Lower leg skin (tissue), 4 donors: ENCODE results near the gene DNAH6. TPM values are rescaled to one million over a fixed set of nuclear protein-coding genes. Genes with fewer than 3 reads are reported as not detected.

Source experiments
- DNase-seq, 2 donors: peaks; one replicate each; pipeline ENCODE4 v3.0.0-alpha.2; 2019; ENCODE audit warnings: low spot score in 2 of 2
- H3K4me3 ChIP-seq: fragments of 200-600 bp; sonication (generic); 2 replicates; pipeline ENCODE4 v1.5.1; 2017; ENCODE audit warnings: mild to moderate bottlenecking, low read depth; ENCODE audit not compliant: poor library complexity, severe bottlenecking
- CTCF ChIP-seq, 3 donors: fragments of 450-650 bp; IDR thresholded peaks; one replicate each; pipeline ENCODE4 v1.5.1; 2016; ENCODE audit warnings: antibody characterized with exemption in 3 of 3, mild to moderate bottlenecking in 3 of 3, moderate library complexity in 2 of 3
- POLR2A ChIP-seq, 2 donors: fragments of 450-650 bp; IDR thresholded peaks; one replicate each; pipeline ENCODE4 v1.6.1; 2016 to 2017; ENCODE audit warnings: antibody characterized with exemption in 2 of 2, mild to moderate bottlenecking in 1 of 2, moderate library complexity in 1 of 2
- WGBS, 2 donors: methylation state at CpG; one replicate each; pipeline ENCODE4 v1.1.5; 2018; 5-methylcytosine and 5-hydroxymethylcytosine counted together
- intact Hi-C: fragments of 100-400 bp; cut with DNase I; formaldehyde crosslinking; loops from one replicate; pipeline ENCODE4 v1.15.0; 2023; ENCODE audit warnings: low total_unique reads
- total RNA-seq, 4 donors: library from RNA; depleted of rRNA; stranded (reverse); fragments of >200 nt; gene quantifications; one replicate each; pipeline ENCODE4 v1.1.0, GENCODE V29; 2016

DNAH6 gene
- total RNA-seq, 4 donors from 2014 or later = 0.02 to 0.72 (median 0.25) TPM

GRCh38 chr2:84636080-84636971 lies 120.0 kb downstream of the DNAH6 start:
- no peak for DNase-seq
- TF ChIP-seq CTCF (IDR thresholded peaks at IDR 0.05) (no peak), POLR2A (IDR thresholded peaks at IDR 0.05) (no peak)
- no peak overlapping the region for H3K4me3 ChIP-seq
- WGBS, 2 donors = 78 to 82% methylated on average over 2 of the region's 2 CpGs
- intact Hi-C loops = no loop called here

GRCh38 chr2:84639751-84640150 lies 123.5 kb downstream of the DNAH6 start:
- 81 to 82% methylated on average over 5 of the region's 5 CpGs for WGBS, 2 donors
- no peak overlapping the region for H3K4me3 ChIP-seq
- TF ChIP-seq CTCF (IDR thresholded peaks at IDR 0.05) (no peak), POLR2A (IDR thresholded peaks at IDR 0.05) (no peak)
- intact Hi-C loops = no loop called here
- DNase-seq = no peak

- 74 to 75% methylated on average over 2 of the region's 2 CpGs for WGBS, 2 donors
- DNase-seq = no peak
- no peak overlapping the region for H3K4me3 ChIP-seq
- TF ChIP-seq POLR2A (IDR thresholded peaks at IDR 0.05) = no peak
- TF ChIP-seq CTCF (IDR thresholded peaks at IDR 0.05) = no peak
- intact Hi-C loops = no loop called here
Observed at GRCh38 chr2:84640411-84640810, 124.1 kb downstream of the DNAH6 start.

- 82% methylated on average over 1 of the region's 1 CpG for WGBS, 2 donors
- TF ChIP-seq CTCF (IDR thresholded peaks at IDR 0.05) = no peak
- no peak for TF ChIP-seq POLR2A (IDR thresholded peaks at IDR 0.05)
- no peak overlapping the region for H3K4me3 ChIP-seq
- intact Hi-C loops = no loop called here
- DNase-seq = no peak
Observed at GRCh38 chr2:84641021-84641420, 124.7 kb downstream of the DNAH6 start.

GRCh38 chr2:84643991-84644390 lies 127.7 kb downstream of the DNAH6 start:
- no peak for DNase-seq
- TF ChIP-seq CTCF (IDR thresholded peaks at IDR 0.05) (no peak), POLR2A (IDR thresholded peaks at IDR 0.05) (no peak)
- intact Hi-C loops = no loop called here
- no peak overlapping the region for H3K4me3 ChIP-seq
- 79 to 81% methylated on average over 3 of the region's 3 CpGs for WGBS, 2 donors
